ENCODE data around the gene FRMD1.

DNA sequence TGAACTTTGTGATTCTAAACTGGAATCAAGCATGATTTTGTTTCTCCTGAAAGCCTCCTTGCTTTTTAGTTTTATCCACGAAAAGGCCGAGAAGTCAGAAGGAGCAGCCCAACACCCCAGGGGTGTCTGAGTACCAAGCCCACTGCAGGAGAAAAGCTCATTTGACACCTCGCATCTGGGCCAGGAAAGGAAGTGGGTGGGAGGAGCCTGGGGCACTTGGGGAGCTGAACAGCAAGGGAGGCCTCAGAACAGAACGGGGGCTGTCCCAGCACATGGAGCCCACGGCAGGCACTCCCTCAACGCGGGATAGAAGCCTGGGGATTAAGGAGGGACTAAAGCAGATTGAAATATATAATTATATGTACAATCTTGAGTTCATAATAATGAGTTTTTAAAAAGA lies 75.0 kb downstream of the FRMD1 start:
- TF ChIP-seq, protein P1, sequence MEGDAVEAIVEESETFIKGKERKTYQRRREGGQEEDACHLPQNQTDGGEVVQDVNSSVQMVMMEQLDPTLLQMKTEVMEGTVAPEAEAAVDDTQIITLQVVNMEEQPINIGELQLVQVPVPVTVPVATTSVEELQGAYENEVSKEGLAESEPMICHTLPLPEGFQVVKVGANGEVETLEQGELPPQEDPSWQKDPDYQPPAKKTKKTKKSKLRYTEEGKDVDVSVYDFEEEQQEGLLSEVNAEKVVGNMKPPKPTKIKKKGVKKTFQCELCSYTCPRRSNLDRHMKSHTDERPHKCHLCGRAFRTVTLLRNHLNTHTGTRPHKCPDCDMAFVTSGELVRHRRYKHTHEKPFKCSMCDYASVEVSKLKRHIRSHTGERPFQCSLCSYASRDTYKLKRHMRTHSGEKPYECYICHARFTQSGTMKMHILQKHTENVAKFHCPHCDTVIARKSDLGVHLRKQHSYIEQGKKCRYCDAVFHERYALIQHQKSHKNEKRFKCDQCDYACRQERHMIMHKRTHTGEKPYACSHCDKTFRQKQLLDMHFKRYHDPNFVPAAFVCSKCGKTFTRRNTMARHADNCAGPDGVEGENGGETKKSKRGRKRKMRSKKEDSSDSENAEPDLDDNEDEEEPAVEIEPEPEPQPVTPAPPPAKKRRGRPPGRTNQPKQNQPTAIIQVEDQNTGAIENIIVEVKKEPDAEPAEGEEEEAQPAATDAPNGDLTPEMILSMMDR (IDR thresholded peaks at IDR 0.05) = no peak
- TF ChIP-seq POLR2A (IDR thresholded peaks at IDR 0.05) = no peak
